ENCODE results near the gene CDCP2. TPM values are rescaled to one million over a fixed set of nuclear protein-coding genes. Genes with fewer than 3 reads are reported as not detected.

The CDCP2 gene
- total and polyA plus RNA-seq, 10 donors, result 0.23 to 1.6 (median 0.85) TPM; not detected in 3

DNA sequence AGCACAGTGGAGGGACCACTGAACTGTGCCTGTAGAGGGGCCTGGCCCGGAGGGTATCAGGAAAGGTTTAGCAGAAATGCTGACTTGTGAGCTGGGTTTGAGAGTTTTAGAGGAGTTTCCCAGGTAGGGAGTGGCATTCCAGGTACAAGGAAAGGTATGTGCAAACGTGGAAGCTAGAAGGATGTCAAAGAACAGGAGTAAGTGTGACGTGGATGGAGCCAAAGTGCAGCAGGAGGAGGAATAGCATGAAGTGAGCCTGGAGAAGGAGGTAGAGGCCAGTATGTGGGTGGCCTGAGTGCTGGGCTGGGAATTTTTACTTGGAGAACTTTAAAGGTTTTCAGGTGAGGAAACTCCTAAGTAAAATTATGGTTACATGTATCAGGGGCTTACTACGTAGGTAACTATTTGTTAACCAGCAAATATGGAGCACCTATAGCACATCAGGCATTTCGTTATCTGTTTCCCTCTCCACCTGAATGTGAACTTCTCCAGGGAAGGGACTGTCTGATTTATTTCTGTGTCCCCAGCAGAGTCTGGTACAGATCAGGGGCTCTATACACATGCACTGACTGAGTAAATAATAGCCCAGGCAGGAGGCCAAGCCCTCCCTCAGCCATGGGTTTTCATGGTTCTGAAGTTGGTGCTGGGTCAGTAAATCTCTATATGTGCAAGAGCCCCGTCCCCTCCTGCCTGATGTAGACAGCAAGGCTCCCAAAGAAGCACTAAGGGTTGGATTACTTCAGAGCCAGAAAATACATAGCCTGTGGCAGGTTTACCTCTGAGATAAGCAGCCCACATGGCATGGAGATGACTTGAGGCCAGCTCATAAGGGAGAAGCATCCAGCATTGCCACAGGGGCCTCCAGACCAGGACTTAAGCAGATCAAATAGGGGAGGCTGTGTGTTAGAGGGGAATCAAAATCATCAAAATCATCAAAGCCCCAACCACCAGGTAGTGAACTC is 43.4 kb downstream of the CDCP2 start:
- Histone ChIP-seq H3K27me3 (replicated peaks in 1 of 7) (no peaks in the 10 kb centered on the region), H3K9me3 (no peaks in the 10 kb centered on the region), H3K27ac (no peak overlapping the region), H3K36me3 (no peaks in the 10 kb centered on the region), H3K4me3 (no peak overlapping the region), H3K4me1 (peaks cover 0 to 20% (median 12%) of the 10 kb centered on the region in 6 donors)
- no peak for DNase-seq
- intact Hi-C loops (cut with DNase I; ENCODE audit: low total_unique reads), result no loop called here
- TF ChIP-seq POLR2AphosphoS5 (IDR thresholded peaks at IDR 0.05), result no peak
- TF ChIP-seq, protein P1, sequence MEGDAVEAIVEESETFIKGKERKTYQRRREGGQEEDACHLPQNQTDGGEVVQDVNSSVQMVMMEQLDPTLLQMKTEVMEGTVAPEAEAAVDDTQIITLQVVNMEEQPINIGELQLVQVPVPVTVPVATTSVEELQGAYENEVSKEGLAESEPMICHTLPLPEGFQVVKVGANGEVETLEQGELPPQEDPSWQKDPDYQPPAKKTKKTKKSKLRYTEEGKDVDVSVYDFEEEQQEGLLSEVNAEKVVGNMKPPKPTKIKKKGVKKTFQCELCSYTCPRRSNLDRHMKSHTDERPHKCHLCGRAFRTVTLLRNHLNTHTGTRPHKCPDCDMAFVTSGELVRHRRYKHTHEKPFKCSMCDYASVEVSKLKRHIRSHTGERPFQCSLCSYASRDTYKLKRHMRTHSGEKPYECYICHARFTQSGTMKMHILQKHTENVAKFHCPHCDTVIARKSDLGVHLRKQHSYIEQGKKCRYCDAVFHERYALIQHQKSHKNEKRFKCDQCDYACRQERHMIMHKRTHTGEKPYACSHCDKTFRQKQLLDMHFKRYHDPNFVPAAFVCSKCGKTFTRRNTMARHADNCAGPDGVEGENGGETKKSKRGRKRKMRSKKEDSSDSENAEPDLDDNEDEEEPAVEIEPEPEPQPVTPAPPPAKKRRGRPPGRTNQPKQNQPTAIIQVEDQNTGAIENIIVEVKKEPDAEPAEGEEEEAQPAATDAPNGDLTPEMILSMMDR (IDR thresholded peaks at IDR 0.05 in 8 of 11, conservative IDR thresholded peaks at IDR 0.05 in 3 of 11), result no peak
- TF ChIP-seq POLR2A (IDR thresholded peaks at IDR 0.05), result no peak
- 88 to 93% (median 90%) methylated on average over 6 of the region's 6 CpGs for WGBS, 5 donors

DNA sequence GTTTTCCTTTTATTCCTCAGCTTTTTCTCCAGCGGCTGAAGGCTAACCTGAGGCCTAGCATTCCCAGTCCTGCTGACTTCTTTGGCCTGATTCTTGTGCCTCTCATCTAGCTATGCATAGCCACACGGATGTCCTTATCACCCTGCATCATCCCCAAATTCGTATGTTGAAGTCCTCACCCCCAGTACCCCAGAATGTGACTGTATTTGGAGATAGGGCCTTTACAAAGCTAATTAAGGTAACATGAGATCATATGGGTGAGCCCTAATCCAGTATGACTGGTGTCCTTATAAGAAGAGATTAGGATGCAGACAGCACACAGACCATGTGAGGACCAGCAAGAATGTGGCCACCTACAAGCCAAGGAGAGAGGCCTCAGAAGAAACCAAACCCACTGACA is 44.6 kb downstream of the CDCP2 start:
- 90 to 97% (median 95%) methylated on average over 3 of the region's 3 CpGs for WGBS, 5 donors
- no peaks in the 10 kb centered on the region for H3K9me3 ChIP-seq
- TF ChIP-seq, protein P1 (IDR thresholded peaks at IDR 0.05 in 8 of 11, conservative IDR thresholded peaks at IDR 0.05 in 3 of 11), result no peak
- TF ChIP-seq POLR2A (IDR thresholded peaks at IDR 0.05) (no peak), POLR2AphosphoS5 (IDR thresholded peaks at IDR 0.05) (no peak)
- H3K36me3 ChIP-seq, result peaks cover 0 to 10% (median 0%) of the 10 kb centered on the region in 6 donors
- H3K4me3 ChIP-seq, result no peak overlapping the region
- H3K4me1 ChIP-seq, result peaks cover 0 to 14% (median 8%) of the 10 kb centered on the region in 6 donors
- no peak for DNase-seq
- no peak overlapping the region for H3K27ac ChIP-seq
- intact Hi-C loops (cut with DNase I; ENCODE audit: low total_unique reads), result no loop called here
- H3K27me3 ChIP-seq (replicated peaks in 1 of 7), result no peaks in the 10 kb centered on the region

DNA sequence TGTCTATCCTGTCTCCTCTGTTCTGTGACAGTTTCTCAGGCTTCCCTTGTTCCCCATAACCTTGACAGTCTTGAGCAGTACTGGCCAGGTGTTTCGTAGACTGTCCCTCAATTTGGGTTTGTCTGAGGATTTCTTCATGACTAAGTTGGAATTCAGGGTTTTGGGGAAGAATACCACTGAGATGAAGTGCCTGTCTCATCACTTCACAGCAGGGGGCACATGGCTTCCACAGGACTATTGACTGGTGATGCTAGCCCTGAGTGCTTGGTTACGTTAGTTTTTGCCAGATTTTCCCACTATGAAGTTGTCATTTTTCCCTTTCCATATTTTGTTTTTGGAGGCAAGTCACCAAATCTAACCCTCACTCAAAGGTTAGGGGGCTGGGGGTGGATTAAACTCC is 45.7 kb downstream of the CDCP2 start:
- H3K4me3 ChIP-seq, result no peak overlapping the region
- no peak for DNase-seq
- peaks cover 0 to 4% (median under 1%) of the 10 kb centered on the region in 6 donors for H3K4me1 ChIP-seq
- H3K27ac ChIP-seq, result no peak overlapping the region
- H3K9me3 ChIP-seq, result no peaks in the 10 kb centered on the region
- intact Hi-C loops (cut with DNase I; ENCODE audit: low total_unique reads), result no loop called here
- TF ChIP-seq POLR2A (IDR thresholded peaks at IDR 0.05) (no peak), POLR2AphosphoS5 (IDR thresholded peaks at IDR 0.05) (no peak)
- TF ChIP-seq, protein P1 (IDR thresholded peaks at IDR 0.05 in 8 of 11, conservative IDR thresholded peaks at IDR 0.05 in 3 of 11), result no peak
- no peaks in the 10 kb centered on the region for H3K27me3 ChIP-seq (replicated peaks in 1 of 7)
- H3K36me3 ChIP-seq, result peaks cover 0 to 20% (median 0%) of the 10 kb centered on the region in 6 donors
- WGBS, 5 donors, result 65 to 81% (median 76%) methylated on average over 2 of the region's 2 CpGs

DNA sequence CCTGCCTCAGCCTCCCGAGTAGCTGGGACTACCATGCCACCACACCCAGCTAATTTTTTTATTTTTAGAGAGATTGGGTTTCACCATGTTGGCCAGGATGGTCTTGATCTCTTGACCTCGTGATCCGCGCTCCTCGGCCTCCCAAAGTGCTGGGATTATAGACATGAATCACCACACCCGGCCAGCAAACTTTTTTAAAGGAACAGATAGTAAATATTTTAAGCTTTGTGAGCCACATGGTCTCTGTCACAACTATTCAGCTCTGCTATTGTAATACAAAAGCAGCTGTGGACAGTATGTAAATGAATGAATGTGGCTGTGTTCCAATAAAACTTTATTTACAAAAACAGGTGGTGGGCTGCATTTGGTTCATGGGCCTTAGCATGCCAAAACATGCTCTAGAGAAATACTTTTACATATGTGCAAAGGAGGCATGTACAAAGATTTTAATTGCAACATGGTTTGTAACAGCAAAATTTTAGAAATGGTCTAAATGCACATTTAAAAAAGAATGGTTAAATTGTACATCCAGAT is 47.0 kb downstream of the CDCP2 start:
- Histone ChIP-seq H3K9me3 (no peaks in the 10 kb centered on the region), H3K27ac (no peak overlapping the region), H3K4me1 (no peaks in the 10 kb centered on the region), H3K36me3 (peaks cover 0 to 33% (median 0%) of the 10 kb centered on the region in 6 donors), H3K27me3 (replicated peaks in 1 of 7) (no peaks in the 10 kb centered on the region), H3K4me3 (no peak overlapping the region)
- 77 to 83% (median 80%) methylated on average over 6 of the region's 6 CpGs for WGBS, 5 donors
- intact Hi-C loops (cut with DNase I; ENCODE audit: low total_unique reads), result no loop called here
- DNase-seq, result no peak
- TF ChIP-seq POLR2A (IDR thresholded peaks at IDR 0.05) (no peak), POLR2AphosphoS5 (IDR thresholded peaks at IDR 0.05) (no peak)
- TF ChIP-seq, protein P1 (IDR thresholded peaks at IDR 0.05 in 8 of 11, conservative IDR thresholded peaks at IDR 0.05 in 3 of 11), result no peak

Data from spleen (tissue), 11 donors.